ENCODE data around the gene ZBTB46. TPM values are rescaled to one million over a fixed set of nuclear protein-coding genes. Genes with fewer than 3 reads are reported as not detected.
"Not testable (repeated sequence)": the region's sequence is repeated elsewhere in the genome, so short reads cannot be mapped to it uniquely, and the experiment has no call there.

Gene ZBTB46
- polyA plus RNA-seq, 1 experiment = 2.0 TPM

DNA sequence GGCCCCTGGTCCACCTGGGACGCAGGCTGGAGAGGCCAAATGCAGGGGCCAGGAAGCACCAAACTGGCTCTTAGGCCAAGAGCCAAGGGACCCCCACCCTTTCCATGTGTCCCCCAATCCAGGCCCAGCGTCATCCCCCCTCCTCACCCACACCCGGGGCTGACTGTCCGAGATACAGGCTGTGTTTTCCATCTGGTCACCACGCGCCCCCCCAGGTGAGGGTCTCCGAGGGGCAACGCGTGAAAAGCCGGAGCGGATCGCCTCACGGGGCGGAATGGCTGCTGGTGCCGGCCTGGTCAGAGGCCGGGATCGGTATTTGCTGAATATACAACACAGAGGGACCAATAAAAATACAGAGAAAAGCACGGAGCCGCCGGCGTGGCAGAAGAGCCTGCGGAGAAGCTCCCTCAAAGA, 25.0 kb upstream of the ZBTB46 start:
- Histone ChIP-seq H3K9me3 (ENCODE audit: control insufficient read depth, insufficient read depth, low read length) (no peaks in the 10 kb centered on the region; the same call in 1 of the 2 replicates), H3K27me3 (ENCODE audit: control insufficient read depth, insufficient read depth, low read length) (no peaks in the 10 kb centered on the region), H3K27ac (ENCODE audit: low read depth, low read length) (no peak overlapping the region), H3K4me3 (ENCODE audit: low read depth, low read length) (no peak overlapping the region)
- ChIA-PET POLR2A (interaction anchor here (0.5 to 1.8 kb wide), 3 partner anchors 9 to 256 kb away, joined by 3 to 15 read pairs (median 4); partner anchors contain the start of gene TPD52L2), CTCF (interaction anchor here (1.6 kb wide), 1 partner anchor 8 kb away, joined by 4 read pairs; no protein-coding TSS in a partner anchor)
- no peak for DNase-seq (ENCODE audit: low read depth, low spot score)
- TF ChIP-seq, protein P1, sequence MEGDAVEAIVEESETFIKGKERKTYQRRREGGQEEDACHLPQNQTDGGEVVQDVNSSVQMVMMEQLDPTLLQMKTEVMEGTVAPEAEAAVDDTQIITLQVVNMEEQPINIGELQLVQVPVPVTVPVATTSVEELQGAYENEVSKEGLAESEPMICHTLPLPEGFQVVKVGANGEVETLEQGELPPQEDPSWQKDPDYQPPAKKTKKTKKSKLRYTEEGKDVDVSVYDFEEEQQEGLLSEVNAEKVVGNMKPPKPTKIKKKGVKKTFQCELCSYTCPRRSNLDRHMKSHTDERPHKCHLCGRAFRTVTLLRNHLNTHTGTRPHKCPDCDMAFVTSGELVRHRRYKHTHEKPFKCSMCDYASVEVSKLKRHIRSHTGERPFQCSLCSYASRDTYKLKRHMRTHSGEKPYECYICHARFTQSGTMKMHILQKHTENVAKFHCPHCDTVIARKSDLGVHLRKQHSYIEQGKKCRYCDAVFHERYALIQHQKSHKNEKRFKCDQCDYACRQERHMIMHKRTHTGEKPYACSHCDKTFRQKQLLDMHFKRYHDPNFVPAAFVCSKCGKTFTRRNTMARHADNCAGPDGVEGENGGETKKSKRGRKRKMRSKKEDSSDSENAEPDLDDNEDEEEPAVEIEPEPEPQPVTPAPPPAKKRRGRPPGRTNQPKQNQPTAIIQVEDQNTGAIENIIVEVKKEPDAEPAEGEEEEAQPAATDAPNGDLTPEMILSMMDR (IDR thresholded peaks at IDR 0.05; ENCODE audit: low read depth, low read length) = no peak

DNA sequence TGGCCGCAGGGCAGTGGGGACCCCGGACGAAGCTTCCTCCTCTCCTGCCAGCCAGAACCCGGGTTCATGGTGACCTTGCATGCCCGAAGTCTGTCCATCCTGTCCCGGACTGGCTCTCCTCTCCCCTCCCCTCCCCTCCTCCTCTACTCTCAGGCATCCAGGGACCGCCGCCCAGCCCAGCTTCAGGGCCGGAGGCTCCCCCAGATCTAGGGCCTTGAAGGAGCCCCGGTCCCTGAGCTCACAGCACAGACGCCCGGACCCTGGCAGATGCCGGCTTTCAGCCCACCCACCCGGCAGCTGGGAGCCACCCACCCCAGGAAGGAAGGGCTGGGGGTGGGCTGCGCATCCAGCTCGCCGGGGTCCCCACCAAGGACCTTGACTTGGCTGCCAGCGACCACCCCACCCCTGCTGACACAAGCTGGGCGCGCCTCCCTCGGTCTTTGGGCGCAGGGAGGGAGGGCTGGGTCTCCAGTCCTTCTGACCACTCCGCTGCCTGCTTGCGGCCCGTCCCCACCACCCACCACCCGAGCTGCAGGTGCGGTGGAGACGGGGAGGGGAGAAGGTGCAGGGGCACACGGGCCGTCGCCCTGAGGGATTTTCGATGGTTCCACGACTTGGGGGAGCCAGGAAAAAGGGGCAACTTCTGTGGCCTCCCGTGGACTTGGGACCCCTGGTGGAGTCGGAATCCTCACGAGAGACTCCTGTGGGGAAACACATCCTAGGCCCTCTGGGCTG, 24.5 kb upstream of the ZBTB46 start:
- ChIA-PET POLR2A (interaction anchor here (0.5 to 1.8 kb wide), 2 partner anchors 10 to 255 kb away, joined by 3 to 15 read pairs; partner anchors contain the start of gene TPD52L2), CTCF (interaction anchor here (1.6 kb wide), 1 partner anchor 8 kb away, joined by 4 read pairs; no protein-coding TSS in a partner anchor)
- DNase-seq (ENCODE audit: low read depth, low spot score) = no peak
- no peak overlapping the region for H3K27ac ChIP-seq (ENCODE audit: low read depth, low read length)
- H3K4me3 ChIP-seq (ENCODE audit: low read depth, low read length) = no peak overlapping the region
- no peaks in the 10 kb centered on the region for H3K27me3 ChIP-seq (ENCODE audit: control insufficient read depth, insufficient read depth, low read length)
- TF ChIP-seq, protein P1 (IDR thresholded peaks at IDR 0.05; ENCODE audit: low read depth, low read length) = no peak
- H3K9me3 ChIP-seq (ENCODE audit: control insufficient read depth, insufficient read depth, low read length) = no peaks in the 10 kb centered on the region; the same call in 1 of the 2 replicates

GRCh38 chr20:63854766-63855362, 23.8 kb upstream of the ZBTB46 start:
- Histone ChIP-seq H3K27ac (ENCODE audit: low read depth, low read length) (no peak overlapping the region), H3K9me3 (ENCODE audit: control insufficient read depth, insufficient read depth, low read length) (no peaks in the 10 kb centered on the region; the same call in 1 of the 2 replicates), H3K27me3 (ENCODE audit: control insufficient read depth, insufficient read depth, low read length) (no peaks in the 10 kb centered on the region), H3K4me3 (ENCODE audit: low read depth, low read length) (no peak overlapping the region)
- TF ChIP-seq, protein P1 (IDR thresholded peaks at IDR 0.05; ENCODE audit: low read depth, low read length) = no peak
- ChIA-PET CTCF (interaction anchor here (1.6 kb wide), 1 partner anchor 9 kb away, joined by 4 read pairs; no protein-coding TSS in a partner anchor), POLR2A (interaction anchor here (1.8 kb wide), 1 partner anchor 10 kb away, joined by 15 read pairs; the partner anchor contains the start of gene TPD52L2)
- DNase-seq (ENCODE audit: low read depth, low spot score) = no peak

DNA sequence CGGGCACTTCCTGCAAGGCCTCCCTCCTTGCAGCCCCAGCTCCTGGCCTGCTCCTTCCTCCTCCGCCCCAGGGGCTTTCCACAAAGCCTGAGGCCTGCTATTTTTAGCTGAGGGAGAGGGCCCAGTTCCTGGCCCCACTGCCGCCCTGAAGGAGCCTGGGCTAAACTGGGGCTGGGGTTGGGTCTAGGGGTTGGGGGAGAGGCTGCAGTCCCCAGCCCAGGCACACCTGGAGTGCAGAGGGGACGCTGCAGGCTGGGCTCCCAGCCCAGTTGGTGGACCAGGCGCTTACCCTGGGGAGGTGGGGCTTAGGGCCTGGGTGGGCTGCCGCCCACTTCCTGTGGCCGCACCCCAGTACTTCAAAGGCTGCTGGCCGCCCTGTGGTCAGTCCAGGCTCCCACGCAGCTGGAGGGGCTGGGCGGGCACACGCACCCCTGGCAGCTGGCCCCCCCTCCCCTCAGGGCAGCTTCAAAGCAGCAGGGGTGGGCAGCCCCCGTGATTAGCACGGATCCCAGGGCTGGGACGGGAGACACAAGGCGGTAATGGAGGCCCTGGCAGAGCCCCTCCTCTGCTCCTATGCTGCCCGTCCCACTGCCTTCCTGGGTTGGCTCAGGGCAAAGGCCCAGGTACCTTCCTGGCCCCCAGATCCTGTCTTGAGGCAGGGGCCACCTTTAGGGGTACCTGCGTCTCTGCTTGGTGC, 23.2 kb upstream of the ZBTB46 start:
- TF ChIP-seq, protein P1 (IDR thresholded peaks at IDR 0.05; ENCODE audit: low read depth, low read length) = no peak
- H3K4me3 ChIP-seq (ENCODE audit: low read depth, low read length) = no peak overlapping the region
- POLR2A ChIA-PET = interaction anchor here (1.8 kb wide), 1 partner anchor 11 kb away, joined by 15 read pairs; the partner anchor contains the start of gene TPD52L2
- no peak overlapping the region for H3K27ac ChIP-seq (ENCODE audit: low read depth, low read length)
- no peaks in the 10 kb centered on the region; the same call in 1 of the 2 replicates for H3K9me3 ChIP-seq (ENCODE audit: control insufficient read depth, insufficient read depth, low read length)
- DNase-seq (ENCODE audit: low read depth, low spot score) = no peak
- CTCF ChIA-PET = interaction anchor here (1.6 kb wide), 1 partner anchor 10 kb away, joined by 4 read pairs; no protein-coding TSS in a partner anchor
- no peaks in the 10 kb centered on the region for H3K27me3 ChIP-seq (ENCODE audit: control insufficient read depth, insufficient read depth, low read length)

GRCh38 chr20:63853733-63854068, 22.6 kb upstream of the ZBTB46 start:
- CTCF ChIA-PET; H3K9me3 ChIP-seq (ENCODE audit: control insufficient read depth, insufficient read depth, low read length): not testable (repeated sequence)

DNA sequence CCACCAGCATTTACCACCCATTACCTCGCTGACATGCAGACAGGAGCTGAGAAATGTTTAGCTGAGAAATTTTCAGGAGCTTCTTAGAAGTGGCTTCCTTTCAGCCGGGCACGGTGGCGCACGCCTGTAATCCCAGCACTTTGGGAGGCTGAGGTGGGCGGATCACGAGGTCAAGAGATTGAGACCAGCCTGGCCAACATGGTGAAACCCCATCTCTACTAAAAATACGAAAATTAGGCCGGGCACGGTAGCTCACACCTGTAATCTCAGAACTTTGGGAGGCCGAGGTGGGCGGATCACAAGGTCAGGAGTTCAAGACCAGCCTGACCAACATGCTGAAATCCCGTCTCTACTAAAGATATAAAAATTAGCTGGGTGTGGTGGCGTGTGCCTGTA, 20.5 kb upstream of the ZBTB46 start:
- H3K27me3 ChIP-seq (ENCODE audit: control insufficient read depth, insufficient read depth, low read length); POLR2A ChIA-PET: not testable (repeated sequence)
- CTCF ChIA-PET = interaction anchor here (0.6 kb wide), 1 partner anchor 252 kb away, joined by 7 read pairs; no protein-coding TSS in a partner anchor

More at GRCh38 chr20:63853733-63854068, 22.6 kb upstream of the ZBTB46 start:
- H3K27me3 ChIP-seq (ENCODE audit: control insufficient read depth, insufficient read depth, low read length); H3K27ac ChIP-seq (ENCODE audit: low read depth, low read length); H3K4me3 ChIP-seq (ENCODE audit: low read depth, low read length); POLR2A ChIA-PET; DNase-seq (ENCODE audit: low read depth, low spot score): not testable (repeated sequence)

More for the DNA sequence above, 20.5 kb upstream of the ZBTB46 start:
- not testable (repeated sequence) for DNase-seq (ENCODE audit: low read depth, low spot score); H3K27ac ChIP-seq (ENCODE audit: low read depth, low read length); H3K4me3 ChIP-seq (ENCODE audit: low read depth, low read length); H3K9me3 ChIP-seq (ENCODE audit: control insufficient read depth, insufficient read depth, low read length)
